Measurements from ENCODE around the gene SLC15A4. TPM values are rescaled to one million over a fixed set of nuclear protein-coding genes. Genes with fewer than 3 reads are reported as not detected.

SLC15A4 gene
- total RNA-seq: 47.4 and 53.8 TPM in 2 replicates

GRCh38 chr12:128823916-128824839, at the start of gene SLC15A4:
Gene SLC15A4 (minus strand): TSS chr12:128823958. CDS start chr12:128823943, 15 bp downstream.

GRCh38 chr12:128852885-128853599, 29.3 kb upstream of the SLC15A4 start, which contains the start of gene GLT1D1:
Gene GLT1D1 (plus strand): TSS chr12:128853478. CDS start chr12:128853582, 104 bp downstream.

Other genes starting within 250 kb of the SLC15A4 start
- not detected in 2 replicates for gene GLT1D1, start 29.5 kb upstream of the SLC15A4 start, total RNA-seq

Measured in smooth muscle cell of trachea (primary cell).